NB4 (cell line): ENCODE measurements around the gene COL4A1.

Source experiments
- POLR2A ChIP-seq: IDR thresholded peaks from 2 replicates; pipeline ENCODE4 v1.6.1; 2011; ENCODE audit warnings: mild to moderate bottlenecking; ENCODE audit not compliant: insufficient read length; ENCODE audit errors: extremely low read depth
- TF ChIP-seq, protein P1 (sequence below): IDR thresholded peaks from one replicate; pipeline ENCODE4 v1.5.1; 2012; ENCODE audit warnings: low read depth, low read length

DNA sequence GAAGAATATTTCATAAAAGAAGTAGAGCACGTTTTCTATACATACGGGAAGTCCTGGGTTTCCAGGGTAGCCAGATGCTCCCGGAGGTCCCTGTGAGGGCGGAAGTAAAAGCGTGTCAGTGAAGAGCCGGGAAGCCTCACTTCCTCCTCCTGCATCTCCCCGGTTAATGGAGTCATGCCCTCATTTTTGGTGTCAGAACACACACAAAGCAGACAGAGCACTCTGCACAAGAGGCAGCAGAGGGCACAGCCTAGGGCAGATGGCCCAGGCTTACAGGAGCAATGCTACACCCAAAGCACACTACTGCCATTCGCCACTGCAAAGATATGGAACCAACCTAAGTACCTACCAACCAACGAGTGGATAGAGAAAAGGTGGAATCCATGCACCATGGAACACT lies 94.4 kb downstream of the COL4A1 start:
- TF ChIP-seq, protein P1, sequence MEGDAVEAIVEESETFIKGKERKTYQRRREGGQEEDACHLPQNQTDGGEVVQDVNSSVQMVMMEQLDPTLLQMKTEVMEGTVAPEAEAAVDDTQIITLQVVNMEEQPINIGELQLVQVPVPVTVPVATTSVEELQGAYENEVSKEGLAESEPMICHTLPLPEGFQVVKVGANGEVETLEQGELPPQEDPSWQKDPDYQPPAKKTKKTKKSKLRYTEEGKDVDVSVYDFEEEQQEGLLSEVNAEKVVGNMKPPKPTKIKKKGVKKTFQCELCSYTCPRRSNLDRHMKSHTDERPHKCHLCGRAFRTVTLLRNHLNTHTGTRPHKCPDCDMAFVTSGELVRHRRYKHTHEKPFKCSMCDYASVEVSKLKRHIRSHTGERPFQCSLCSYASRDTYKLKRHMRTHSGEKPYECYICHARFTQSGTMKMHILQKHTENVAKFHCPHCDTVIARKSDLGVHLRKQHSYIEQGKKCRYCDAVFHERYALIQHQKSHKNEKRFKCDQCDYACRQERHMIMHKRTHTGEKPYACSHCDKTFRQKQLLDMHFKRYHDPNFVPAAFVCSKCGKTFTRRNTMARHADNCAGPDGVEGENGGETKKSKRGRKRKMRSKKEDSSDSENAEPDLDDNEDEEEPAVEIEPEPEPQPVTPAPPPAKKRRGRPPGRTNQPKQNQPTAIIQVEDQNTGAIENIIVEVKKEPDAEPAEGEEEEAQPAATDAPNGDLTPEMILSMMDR: no peak
- TF ChIP-seq POLR2A: no peak
